Measurements from ENCODE around the gene INVS.
"Not testable (repeated sequence)": the region's sequence is repeated elsewhere in the genome, so short reads cannot be mapped to it uniquely, and the experiment has no call there.

INVS gene

GRCh38 chr9:100098887-100099721, at the start of gene INVS, which contains the start of gene ERP44:
Gene INVS (plus strand): TSS chr9:100099243. CDS start chr9:100104522, 5,279 bp downstream.
Gene ERP44 (minus strand): TSS chr9:100099000. CDS start chr9:100098840, 160 bp downstream.
- DNase-seq (ENCODE audit: low read depth in 2 of 2) = peak; percentile 91 to 98

- DNase-seq (ENCODE audit: low read depth in 2 of 2) = no peak
Measured at GRCh38 chr9:100049551-100049950, 49.5 kb upstream of the INVS start.

- no peak for DNase-seq (ENCODE audit: low read depth in 2 of 2)
Measured at GRCh38 chr9:100052375-100052774, 46.7 kb upstream of the INVS start.

- no peak for DNase-seq (ENCODE audit: low read depth in 2 of 2)
Measured at GRCh38 chr9:100056561-100056960, 42.5 kb upstream of the INVS start.

- DNase-seq (ENCODE audit: low read depth in 2 of 2) = no peak
Measured at GRCh38 chr9:100057624-100058023, 41.4 kb upstream of the INVS start.

- DNase-seq (ENCODE audit: low read depth in 2 of 2) = no peak
Measured at GRCh38 chr9:100058699-100059579, 40.1 kb upstream of the INVS start.

GRCh38 chr9:100062683-100063082, 36.4 kb upstream of the INVS start:
- not testable (repeated sequence) for DNase-seq (ENCODE audit: low read depth in 2 of 2)

- DNase-seq (ENCODE audit: low read depth in 2 of 2) = no peak
Measured at GRCh38 chr9:100063185-100063584, 35.9 kb upstream of the INVS start.

GRCh38 chr9:100064872-100065581, 34.0 kb upstream of the INVS start:
- no peak for DNase-seq (ENCODE audit: low read depth in 2 of 2)

GRCh38 chr9:100066539-100066938, 32.5 kb upstream of the INVS start:
- no peak for DNase-seq (ENCODE audit: low read depth in 2 of 2)

GRCh38 chr9:100067990-100068389, 31.1 kb upstream of the INVS start:
- DNase-seq (ENCODE audit: low read depth in 2 of 2) = not testable (repeated sequence)

GRCh38 chr9:100069068-100069467, 30.0 kb upstream of the INVS start:
- DNase-seq (ENCODE audit: low read depth in 2 of 2) = not testable (repeated sequence)

GRCh38 chr9:100070104-100071041, 28.7 kb upstream of the INVS start:
- no peak for DNase-seq (ENCODE audit: low read depth in 2 of 2)

GRCh38 chr9:100071271-100071670, 27.8 kb upstream of the INVS start:
- no peak for DNase-seq (ENCODE audit: low read depth in 2 of 2)

- no peak for DNase-seq (ENCODE audit: low read depth in 2 of 2)
Measured at GRCh38 chr9:100072805-100073204, 26.2 kb upstream of the INVS start.

GRCh38 chr9:100074093-100074492, 24.9 kb upstream of the INVS start:
- DNase-seq (ENCODE audit: low read depth in 2 of 2) = no peak

- DNase-seq (ENCODE audit: low read depth in 2 of 2) = no peak
Measured at GRCh38 chr9:100074989-100075388, 24.1 kb upstream of the INVS start.

- not testable (repeated sequence) for DNase-seq (ENCODE audit: low read depth in 2 of 2)
Measured at GRCh38 chr9:100076256-100076655, 22.8 kb upstream of the INVS start.

- DNase-seq (ENCODE audit: low read depth in 2 of 2) = no peak
Measured at GRCh38 chr9:100082782-100083181, 16.3 kb upstream of the INVS start.

GRCh38 chr9:100083448-100084127, 15.5 kb upstream of the INVS start:
- no peak for DNase-seq (ENCODE audit: low read depth in 2 of 2)

All from stimulated activated CD8-positive, alpha-beta memory T cell treated with anti-CD3 and anti-CD28 coated beads, Interleukin-15, amount 100 ng/mL, for 4 hours (primary cell).